ENCODE results near the gene CEBPZ. TPM values are rescaled to one million over a fixed set of nuclear protein-coding genes. Genes with fewer than 3 reads are reported as not detected.
"Not testable (repeated sequence)": the region's sequence is repeated elsewhere in the genome, so short reads cannot be mapped to it uniquely, and the experiment has no call there.

The CEBPZ gene
- total RNA-seq, 4 donors from 2014 or later = 13.9 to 47.5 (median 33.7) TPM

DNA sequence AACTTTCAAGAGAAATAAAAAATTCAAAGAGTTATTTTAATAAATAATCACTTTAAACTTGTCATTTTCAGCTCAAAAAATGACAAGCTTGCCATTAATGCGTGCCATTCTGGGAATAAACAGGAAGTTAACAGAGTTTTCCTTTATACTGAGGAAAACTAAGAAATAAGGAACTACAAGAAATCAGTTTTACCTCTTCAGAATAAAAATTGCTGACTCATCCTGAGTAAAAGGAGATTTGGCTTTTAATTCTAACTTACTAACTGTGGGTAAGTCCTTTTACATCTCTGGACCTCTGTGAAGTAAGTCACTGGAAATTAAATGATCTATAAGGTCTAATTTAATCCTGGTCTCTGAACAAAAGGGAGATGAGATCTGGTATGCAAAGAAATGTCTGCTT is 16.1 kb downstream of the CEBPZ start:
- peak overlapping the region in 3 of 4 donors; percentile 21 to 57 (median 23) for H3K27ac ChIP-seq
- H3K27me3 ChIP-seq = no peaks in the 10 kb centered on the region
- no peak for DNase-seq
- 75 to 77% methylated on average over 1 of the region's 1 CpG for WGBS, 2 donors
- no peak overlapping the region for H3K4me3 ChIP-seq
- no peaks in the 10 kb centered on the region for H3K9me3 ChIP-seq
- no peak for TF ChIP-seq POLR2A (IDR thresholded peaks at IDR 0.05)
- TF ChIP-seq, protein P1, sequence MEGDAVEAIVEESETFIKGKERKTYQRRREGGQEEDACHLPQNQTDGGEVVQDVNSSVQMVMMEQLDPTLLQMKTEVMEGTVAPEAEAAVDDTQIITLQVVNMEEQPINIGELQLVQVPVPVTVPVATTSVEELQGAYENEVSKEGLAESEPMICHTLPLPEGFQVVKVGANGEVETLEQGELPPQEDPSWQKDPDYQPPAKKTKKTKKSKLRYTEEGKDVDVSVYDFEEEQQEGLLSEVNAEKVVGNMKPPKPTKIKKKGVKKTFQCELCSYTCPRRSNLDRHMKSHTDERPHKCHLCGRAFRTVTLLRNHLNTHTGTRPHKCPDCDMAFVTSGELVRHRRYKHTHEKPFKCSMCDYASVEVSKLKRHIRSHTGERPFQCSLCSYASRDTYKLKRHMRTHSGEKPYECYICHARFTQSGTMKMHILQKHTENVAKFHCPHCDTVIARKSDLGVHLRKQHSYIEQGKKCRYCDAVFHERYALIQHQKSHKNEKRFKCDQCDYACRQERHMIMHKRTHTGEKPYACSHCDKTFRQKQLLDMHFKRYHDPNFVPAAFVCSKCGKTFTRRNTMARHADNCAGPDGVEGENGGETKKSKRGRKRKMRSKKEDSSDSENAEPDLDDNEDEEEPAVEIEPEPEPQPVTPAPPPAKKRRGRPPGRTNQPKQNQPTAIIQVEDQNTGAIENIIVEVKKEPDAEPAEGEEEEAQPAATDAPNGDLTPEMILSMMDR (IDR thresholded peaks at IDR 0.05) = no peak
- peaks cover 0 to 97% (median 5%) of the 10 kb centered on the region in 3 donors for H3K36me3 ChIP-seq
- H3K4me1 ChIP-seq = peaks cover 6 to 31% (median 10%) of the 10 kb centered on the region in 3 donors
- intact Hi-C loops (cut with DNase I) = no loop called here

DNA sequence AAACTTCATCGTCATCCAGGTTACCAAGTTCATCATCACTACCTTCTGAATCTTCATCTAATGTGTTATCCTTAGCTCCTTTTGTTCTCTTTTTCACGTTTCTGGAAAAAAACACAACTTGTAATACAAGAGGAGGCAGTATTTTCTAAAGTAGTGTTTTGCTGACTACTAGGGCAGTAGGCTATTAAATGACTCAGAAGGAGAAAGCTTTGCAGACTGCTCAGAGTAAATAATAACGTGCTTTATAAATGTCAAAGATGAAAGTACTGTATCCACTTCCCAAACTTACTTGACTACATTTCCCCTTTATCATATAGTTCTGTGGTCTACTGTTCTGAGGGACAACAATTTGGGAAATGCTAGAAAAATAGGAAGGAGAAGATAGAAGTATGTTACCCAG is 19.5 kb downstream of the CEBPZ start:
- H3K27ac ChIP-seq = no peak overlapping the region
- H3K27me3 ChIP-seq = no peaks in the 10 kb centered on the region
- H3K9me3 ChIP-seq = peaks cover 0 to 19% (median 0%) of the 10 kb centered on the region in 3 donors
- peaks cover 0 to 100% (median 17%) of the 10 kb centered on the region in 3 donors for H3K36me3 ChIP-seq
- no peak for TF ChIP-seq POLR2A (IDR thresholded peaks at IDR 0.05)
- TF ChIP-seq, protein P1 (IDR thresholded peaks at IDR 0.05) = no peak
- intact Hi-C loops (cut with DNase I) = no loop called here
- peaks cover 2 to 9% (median 6%) of the 10 kb centered on the region in 3 donors for H3K4me1 ChIP-seq
- 53 to 65% methylated on average over 3 of the region's 3 CpGs for WGBS, 2 donors
- no peak overlapping the region for H3K4me3 ChIP-seq
- DNase-seq = no peak

DNA sequence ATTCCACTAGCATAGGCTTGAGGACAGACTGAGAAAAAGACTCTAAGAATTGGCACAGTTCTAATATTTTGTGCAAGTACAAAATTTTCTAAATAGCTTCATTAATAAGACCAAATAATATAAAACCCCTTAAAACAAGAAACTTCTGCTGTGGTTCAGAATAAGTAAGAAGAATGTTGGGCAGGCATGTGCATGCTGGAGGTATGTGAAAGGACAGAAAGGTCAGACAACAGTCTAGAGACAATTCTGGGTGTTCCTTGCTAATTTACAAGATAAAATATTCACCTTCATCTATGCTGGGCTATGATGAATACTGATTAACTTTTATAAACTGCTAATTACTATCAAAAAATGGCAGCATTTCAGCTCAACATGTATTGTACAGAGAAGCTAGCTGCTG is 20.2 kb downstream of the CEBPZ start:
- Histone ChIP-seq H3K4me1 (peaks cover 2 to 9% (median 6%) of the 10 kb centered on the region in 3 donors), H3K9me3 (peaks cover 0 to 23% (median 3%) of the 10 kb centered on the region in 3 donors), H3K4me3 (no peak overlapping the region), H3K36me3 (peaks cover 0 to 100% (median 17%) of the 10 kb centered on the region in 3 donors), H3K27ac (no peak overlapping the region), H3K27me3 (no peaks in the 10 kb centered on the region)
- no peak for DNase-seq
- intact Hi-C loops (cut with DNase I) = no loop called here
- TF ChIP-seq, protein P1 (IDR thresholded peaks at IDR 0.05) = no peak
- TF ChIP-seq POLR2A (IDR thresholded peaks at IDR 0.05) = no peak

DNA sequence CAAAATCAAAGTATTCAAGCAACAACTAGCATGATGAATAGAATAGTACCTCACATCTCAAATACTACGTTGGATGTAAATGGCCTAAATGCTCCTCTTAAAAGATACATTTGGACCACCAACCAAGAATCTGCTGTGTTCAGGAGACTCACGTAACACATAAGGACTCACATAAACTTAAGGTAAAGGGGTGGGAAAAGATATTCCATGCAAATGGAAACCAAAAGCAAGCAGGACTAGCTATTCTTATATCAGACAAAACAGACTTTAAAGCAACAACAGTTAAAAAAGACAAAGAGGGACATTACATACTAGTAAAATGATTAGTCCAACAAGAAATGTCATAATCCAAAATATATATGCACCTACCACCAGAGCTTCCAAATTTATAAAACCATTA is 24.6 kb downstream of the CEBPZ start:
- WGBS, 2 donors = 95 to 96% methylated on average over 2 of the region's 2 CpGs

DNA sequence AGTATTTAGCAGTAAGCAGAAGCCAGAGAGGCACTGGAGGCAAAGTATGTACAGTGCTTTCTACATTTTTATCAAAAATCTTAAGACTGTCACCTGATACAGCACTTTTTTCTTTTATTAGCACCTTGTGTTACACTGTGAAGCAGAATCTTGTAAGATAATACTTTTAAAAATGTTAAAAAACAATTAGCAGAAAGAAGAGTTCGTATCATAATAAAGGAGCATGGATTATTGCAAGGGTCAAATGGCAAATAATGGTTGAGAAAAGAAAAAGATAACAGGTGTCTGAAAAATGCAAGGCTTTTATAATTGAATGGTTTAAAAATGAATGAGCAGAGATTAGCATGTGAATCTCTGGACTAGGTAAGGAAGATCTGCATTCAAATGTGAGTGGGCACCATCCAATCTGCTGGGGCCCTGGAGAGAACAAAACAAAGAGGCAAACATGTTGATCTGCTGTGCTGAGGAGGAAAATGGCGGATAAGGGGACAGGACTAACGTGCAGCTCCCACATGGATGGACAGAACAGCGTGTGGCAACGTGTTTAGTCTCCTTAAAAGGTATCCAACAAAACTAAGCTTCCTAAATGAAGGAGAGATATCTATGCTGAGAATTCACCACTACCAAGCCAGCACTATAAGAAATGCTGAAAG is 25.6 kb downstream of the CEBPZ start:
- WGBS, 2 donors = 90 to 93% methylated on average over 5 of the region's 5 CpGs
- peaks cover 0 to 26% (median 5%) of the 10 kb centered on the region in 3 donors for H3K9me3 ChIP-seq
- no peak overlapping the region for H3K27ac ChIP-seq
- TF ChIP-seq POLR2A (IDR thresholded peaks at IDR 0.05) = no peak
- TF ChIP-seq, protein P1 (IDR thresholded peaks at IDR 0.05) = no peak
- peaks cover 0 to 100% (median 27%) of the 10 kb centered on the region in 3 donors for H3K36me3 ChIP-seq
- intact Hi-C loops (cut with DNase I) = no loop called here
- H3K4me1 ChIP-seq = no peaks in the 10 kb centered on the region
- no peak for DNase-seq
- H3K27me3 ChIP-seq = no peaks in the 10 kb centered on the region
- H3K4me3 ChIP-seq = no peak overlapping the region

More for the DNA sequence above, 24.6 kb downstream of the CEBPZ start:
- H3K27ac ChIP-seq; intact Hi-C loops (cut with DNase I); H3K4me1 ChIP-seq; H3K4me3 ChIP-seq; H3K27me3 ChIP-seq; DNase-seq: not testable (repeated sequence)
- H3K9me3 ChIP-seq = peaks cover 0 to 26% (median 5%) of the 10 kb centered on the region in 3 donors
- peaks cover 0 to 100% (median 29%) of the 10 kb centered on the region in 3 donors for H3K36me3 ChIP-seq

DNA sequence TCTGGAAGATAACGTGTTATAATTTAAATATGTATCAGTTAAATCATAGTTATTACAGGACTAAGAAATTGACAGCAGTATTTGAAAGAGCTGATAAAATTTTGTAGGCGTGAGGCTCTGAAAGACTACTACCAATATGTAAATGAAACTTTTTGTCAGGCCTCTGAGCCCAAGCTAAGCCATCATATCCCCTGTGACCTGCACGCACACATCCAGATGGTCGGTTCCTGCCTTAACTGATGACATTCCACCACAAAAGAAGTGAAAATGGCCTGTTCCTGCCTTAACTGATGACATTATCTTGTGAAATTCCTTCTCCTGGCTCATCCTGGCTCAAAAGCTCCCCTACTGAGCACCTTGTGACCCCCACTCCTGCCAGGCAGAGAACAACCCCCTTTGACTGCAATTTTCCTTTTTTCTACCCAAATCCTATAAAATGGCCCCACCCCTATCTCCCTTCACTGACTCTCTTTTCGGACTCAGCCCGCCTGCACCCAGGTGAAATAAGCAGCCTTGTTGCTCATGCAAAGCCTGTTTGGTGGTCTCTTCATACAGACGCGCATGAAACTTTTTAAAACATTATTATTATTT is 26.2 kb downstream of the CEBPZ start:
- H3K36me3 ChIP-seq = peaks cover 0 to 100% (median 33%) of the 10 kb centered on the region in 3 donors

More for the DNA sequence above, 26.2 kb downstream of the CEBPZ start:
- intact Hi-C loops (cut with DNase I); H3K4me1 ChIP-seq; H3K4me3 ChIP-seq; DNase-seq; H3K27ac ChIP-seq; H3K27me3 ChIP-seq: not testable (repeated sequence)
- WGBS, 2 donors = 90 to 91% methylated on average over 8 of the region's 8 CpGs
- peaks cover 0 to 26% (median 5%) of the 10 kb centered on the region in 3 donors for H3K9me3 ChIP-seq

Data from esophagus squamous epithelium (tissue), 5 donors.